Measurements from ENCODE around the gene STMN3.

STMN3 gene

GRCh38 chr20:63664143-63664851 lies 11.1 kb upstream of the STMN3 start:
- Histone ChIP-seq H3K4me3 (ENCODE audit: low read depth, low read length) (no peak overlapping the region), H3K9me3 (ENCODE audit: severe bottlenecking) (no peaks in the 10 kb centered on the region), H3K36me3 (peaks cover 78% of the 10 kb centered on the region), H3K27me3 (ENCODE audit: insufficient read depth, low read depth, severe bottlenecking) (no peaks in the 10 kb centered on the region), H3K27ac (no peak overlapping the region)
- no peak for TF ChIP-seq CTCF (IDR thresholded peaks at IDR 0.05; ENCODE audit: low read depth, low read length)
- DNase-seq = no peak

GRCh38 chr20:63663332-63664066 lies 10.3 kb upstream of the STMN3 start:
- no peak overlapping the region for H3K4me3 ChIP-seq (ENCODE audit: low read depth, low read length)
- no peaks in the 10 kb centered on the region for H3K27me3 ChIP-seq (ENCODE audit: insufficient read depth, low read depth, severe bottlenecking)
- DNase-seq = no peak
- peaks cover 79% of the 10 kb centered on the region for H3K36me3 ChIP-seq
- H3K9me3 ChIP-seq (ENCODE audit: severe bottlenecking) = no peaks in the 10 kb centered on the region
- no peak for TF ChIP-seq CTCF (IDR thresholded peaks at IDR 0.05; ENCODE audit: low read depth, low read length)
- H3K27ac ChIP-seq = no peak overlapping the region

GRCh38 chr20:63662813-63663189 lies 9.6 kb upstream of the STMN3 start:
- no peak for TF ChIP-seq CTCF (IDR thresholded peaks at IDR 0.05; ENCODE audit: low read depth, low read length)
- H3K4me3 ChIP-seq (ENCODE audit: low read depth, low read length) = no peak overlapping the region
- peaks cover 74% of the 10 kb centered on the region for H3K36me3 ChIP-seq

GRCh38 chr20:63661959-63662812 lies 9.0 kb upstream of the STMN3 start:
- Histone ChIP-seq H3K4me3 (ENCODE audit: low read depth, low read length) (no peak overlapping the region), H3K27ac (no peak overlapping the region), H3K27me3 (ENCODE audit: insufficient read depth, low read depth, severe bottlenecking) (no peaks in the 10 kb centered on the region), H3K36me3 (peaks cover 69% of the 10 kb centered on the region), H3K9me3 (ENCODE audit: severe bottlenecking) (no peaks in the 10 kb centered on the region)
- DNase-seq = no peak
- TF ChIP-seq CTCF (IDR thresholded peaks at IDR 0.05; ENCODE audit: low read depth, low read length) = no peak

More at GRCh38 chr20:63662813-63663189, 9.6 kb upstream of the STMN3 start:
- Histone ChIP-seq H3K27ac (no peak overlapping the region), H3K27me3 (ENCODE audit: insufficient read depth, low read depth, severe bottlenecking) (no peaks in the 10 kb centered on the region), H3K9me3 (ENCODE audit: severe bottlenecking) (no peaks in the 10 kb centered on the region)
- DNase-seq = no peak

GRCh38 chr20:63661108-63661507 lies 7.9 kb upstream of the STMN3 start:
- H3K27ac ChIP-seq = no peak overlapping the region
- no peak overlapping the region for H3K4me3 ChIP-seq (ENCODE audit: low read depth, low read length)
- DNase-seq = no peak
- no peak for TF ChIP-seq CTCF (IDR thresholded peaks at IDR 0.05; ENCODE audit: low read depth, low read length)
- peaks cover 61% of the 10 kb centered on the region for H3K36me3 ChIP-seq
- H3K9me3 ChIP-seq (ENCODE audit: severe bottlenecking) = no peaks in the 10 kb centered on the region
- no peaks in the 10 kb centered on the region for H3K27me3 ChIP-seq (ENCODE audit: insufficient read depth, low read depth, severe bottlenecking)
